GM12891 (cell line): ENCODE data around the gene SERTAD1.
A peak's percentile ranks its signal among the peaks of the same experiment; 100 is the strongest.

Source experiments
- DNase-seq: peaks from one replicate; pipeline ENCODE4 v3.0.0; 2011; ENCODE audit warnings: low spot score; ENCODE audit not compliant: insufficient read length
- FAIRE-seq: peaks from 2 replicates; lab custom pipeline; 2011; peaks lifted over from hg19 to GRCh38; lab: Jason Lieb, UNC
- PAX5 ChIP-seq: IDR thresholded peaks from 2 replicates; pipeline ENCODE4 v1.6.1; 2011; ENCODE audit warnings: low read length, moderate library complexity, mild to moderate bottlenecking; ENCODE audit not compliant: insufficient read depth, severe bottlenecking
- POLR2A ChIP-seq: IDR thresholded peaks from 2 replicates; pipeline ENCODE4 v1.6.1; 2011; ENCODE audit warnings: low read depth, low read length, control low read depth
- POLR2AphosphoS5 ChIP-seq: IDR thresholded peaks from 2 replicates; pipeline ENCODE4 v1.6.1; 2011; ENCODE audit warnings: low read depth, low read length, control low read depth
- POU2F2 ChIP-seq: IDR thresholded peaks from 2 replicates; pipeline ENCODE4 v1.6.1; 2011; ENCODE audit warnings: low read depth, mild to moderate bottlenecking, control low read depth, low read length, moderate library complexity
- SPI1 ChIP-seq: IDR thresholded peaks from 2 replicates; pipeline ENCODE4 v1.6.1; 2011; ENCODE audit warnings: low read depth, low read length, control low read depth
- TAF1 ChIP-seq: IDR thresholded peaks from 2 replicates; pipeline ENCODE4 v1.6.1; 2011; ENCODE audit warnings: low read depth, low read length, control low read depth

Gene SERTAD1

DNA sequence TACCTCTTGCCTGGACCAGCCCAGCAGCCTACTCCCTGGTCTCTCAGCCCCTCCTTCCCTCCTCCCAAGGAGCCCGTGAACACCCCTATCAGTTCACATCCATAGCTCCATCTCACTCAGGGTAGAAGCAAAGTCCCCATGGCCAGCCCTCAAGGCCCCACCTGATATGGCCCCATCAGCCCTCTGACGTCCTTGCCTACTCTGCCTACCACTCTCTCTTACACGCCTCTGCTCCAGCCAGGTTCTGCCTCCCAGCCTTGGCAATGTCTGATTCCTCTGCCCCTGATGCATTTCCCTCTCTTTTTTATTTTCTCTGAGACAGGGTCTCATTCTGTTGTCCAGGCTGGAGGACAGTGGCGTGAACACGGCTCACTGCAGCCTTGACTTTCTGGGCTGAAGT is 26.2 kb upstream of the SERTAD1 start:
- no peak for FAIRE-seq
- no peak for DNase-seq
- TF ChIP-seq POU2F2 (no peak), TAF1 (no peak), PAX5 (no peak), POLR2A (no peak), SPI1 (no peak), POLR2AphosphoS5 (no peak)

DNA sequence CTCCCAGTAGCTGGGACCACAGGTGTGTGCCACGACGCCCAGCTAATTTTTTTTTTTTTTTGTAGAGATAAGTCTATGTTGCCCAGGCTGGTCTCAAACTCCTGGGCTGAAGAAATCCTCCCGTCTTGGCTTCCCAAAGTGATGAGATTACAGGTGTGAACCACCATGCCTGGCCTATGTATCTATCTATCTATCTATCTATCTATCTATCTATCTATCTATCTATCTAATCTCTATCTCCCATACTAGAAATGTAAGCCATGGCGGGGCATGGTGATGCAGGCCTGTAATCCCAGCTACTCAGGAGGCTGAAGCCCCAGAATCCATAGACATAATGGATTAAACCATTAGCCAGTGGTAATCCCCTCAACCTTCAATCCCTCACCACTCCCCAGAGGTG is 24.9 kb upstream of the SERTAD1 start:
- FAIRE-seq, result no peak
- no peak for DNase-seq
- TF ChIP-seq SPI1 (no peak), PAX5 (no peak), TAF1 (no peak), POLR2AphosphoS5 (no peak), POU2F2 (no peak), POLR2A (no peak)

DNA sequence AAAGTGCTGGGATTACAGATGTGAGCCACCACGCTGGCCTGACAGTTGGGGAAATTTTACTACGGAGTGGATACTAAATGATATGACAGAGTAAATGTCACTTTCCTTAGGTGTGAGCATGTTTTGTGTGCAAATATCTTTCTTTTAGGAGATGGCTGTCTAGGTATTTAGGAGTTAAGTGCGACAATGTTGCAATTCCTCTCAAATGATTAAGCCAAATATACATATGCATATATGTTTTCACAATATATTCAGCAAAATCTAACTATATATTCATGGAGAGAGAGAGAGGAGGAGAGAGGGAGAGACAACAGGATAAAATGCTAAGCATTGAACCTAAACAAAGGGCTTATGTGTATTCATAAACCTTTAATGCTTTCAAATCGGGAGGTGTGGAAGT is 23.7 kb upstream of the SERTAD1 start:
- no peak for TF ChIP-seq POU2F2
- no peak for TF ChIP-seq TAF1
- TF ChIP-seq SPI1, result no peak
- no peak for TF ChIP-seq PAX5
- TF ChIP-seq POLR2A, result no peak
- TF ChIP-seq POLR2AphosphoS5, result no peak
- no peak for FAIRE-seq

DNA sequence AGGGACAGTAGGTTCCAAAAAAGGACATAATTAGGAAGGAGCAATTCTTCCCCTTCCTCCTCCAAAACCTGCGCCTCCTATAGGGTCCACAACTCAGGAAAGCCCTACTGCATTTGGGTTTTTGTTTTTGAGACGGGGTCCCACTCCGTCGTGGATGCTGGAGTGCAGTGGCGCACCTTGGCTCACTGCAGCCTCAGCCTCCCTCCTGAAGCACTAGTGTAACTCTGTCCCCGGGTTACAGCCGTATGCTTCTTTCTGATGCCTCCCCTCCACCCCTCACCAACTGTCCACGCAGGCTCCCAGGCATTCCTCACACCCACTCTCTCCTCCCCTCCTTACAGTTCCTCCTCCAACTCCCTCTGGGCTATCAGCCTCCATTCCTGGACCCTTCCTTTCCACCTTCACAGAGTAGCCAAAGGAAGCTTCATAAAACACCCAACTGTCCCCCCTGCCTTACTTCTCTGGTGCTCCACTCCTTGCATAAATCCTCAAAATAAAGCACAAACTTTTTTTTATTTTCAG is 20.5 kb upstream of the SERTAD1 start:
- DNase-seq (no peak), FAIRE-seq (no peak)
- no peak for TF ChIP-seq POLR2AphosphoS5
- TF ChIP-seq TAF1, result no peak
- no peak for TF ChIP-seq PAX5
- no peak for TF ChIP-seq POU2F2

More for the DNA sequence above, 23.7 kb upstream of the SERTAD1 start:
- no peak for DNase-seq

DNA sequence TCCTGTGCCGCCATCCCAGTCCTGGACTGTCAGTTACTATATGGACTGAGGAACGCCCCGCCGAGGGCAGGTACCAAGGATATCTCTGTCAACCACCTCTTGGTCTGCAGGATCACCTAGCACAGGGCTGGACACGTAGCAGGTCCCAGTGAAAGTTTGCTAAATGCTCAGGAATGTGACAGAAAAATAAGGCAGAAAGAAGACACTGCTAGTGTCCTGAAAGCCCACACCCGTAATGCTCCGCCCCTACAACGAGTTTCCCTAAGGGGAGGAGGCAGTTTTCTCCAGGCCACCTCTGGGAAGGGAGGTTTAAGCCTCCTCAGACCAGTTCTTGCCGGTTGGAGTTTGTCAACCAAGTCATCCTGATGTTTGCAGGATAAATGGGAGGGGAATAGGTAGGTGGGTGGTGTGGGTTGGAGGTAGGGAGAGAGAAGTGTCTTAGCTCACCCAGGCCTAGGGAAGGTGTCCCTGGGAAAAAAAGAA is 20.0 kb upstream of the SERTAD1 start:
- DNase-seq (no peak), FAIRE-seq (no peak)
- TF ChIP-seq POU2F2 (no peak), SPI1 (no peak), POLR2A (no peak), TAF1 (no peak), POLR2AphosphoS5 (no peak), PAX5 (no peak)

DNA sequence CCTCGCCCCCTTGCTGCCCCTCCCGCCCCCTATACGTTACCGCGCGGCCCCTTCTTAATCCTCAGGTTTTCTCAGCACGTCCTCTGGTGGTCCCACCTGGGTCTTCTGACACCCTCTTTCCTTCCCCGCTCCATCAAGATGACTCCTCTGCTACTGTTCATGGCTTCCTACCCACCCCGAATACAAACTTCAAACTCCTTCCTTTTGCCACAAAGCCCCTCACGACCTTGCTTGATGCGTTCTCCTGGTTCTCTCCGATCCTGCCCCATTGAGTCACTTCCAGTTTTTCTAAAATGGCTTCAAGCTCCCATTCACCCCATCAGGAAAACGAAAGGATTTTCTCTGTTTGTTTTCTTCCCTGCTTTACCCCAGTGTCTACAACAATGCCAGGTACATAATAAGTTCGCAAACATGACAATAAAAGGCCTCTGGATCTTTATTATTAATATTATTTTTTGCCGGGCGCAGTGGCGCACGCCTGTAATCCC is 19.1 kb upstream of the SERTAD1 start:
- FAIRE-seq (no peak), DNase-seq (no peak)
- TF ChIP-seq PAX5, result no peak
- no peak for TF ChIP-seq POU2F2
- TF ChIP-seq TAF1, result no peak
- no peak for TF ChIP-seq SPI1
- no peak for TF ChIP-seq POLR2AphosphoS5

DNA sequence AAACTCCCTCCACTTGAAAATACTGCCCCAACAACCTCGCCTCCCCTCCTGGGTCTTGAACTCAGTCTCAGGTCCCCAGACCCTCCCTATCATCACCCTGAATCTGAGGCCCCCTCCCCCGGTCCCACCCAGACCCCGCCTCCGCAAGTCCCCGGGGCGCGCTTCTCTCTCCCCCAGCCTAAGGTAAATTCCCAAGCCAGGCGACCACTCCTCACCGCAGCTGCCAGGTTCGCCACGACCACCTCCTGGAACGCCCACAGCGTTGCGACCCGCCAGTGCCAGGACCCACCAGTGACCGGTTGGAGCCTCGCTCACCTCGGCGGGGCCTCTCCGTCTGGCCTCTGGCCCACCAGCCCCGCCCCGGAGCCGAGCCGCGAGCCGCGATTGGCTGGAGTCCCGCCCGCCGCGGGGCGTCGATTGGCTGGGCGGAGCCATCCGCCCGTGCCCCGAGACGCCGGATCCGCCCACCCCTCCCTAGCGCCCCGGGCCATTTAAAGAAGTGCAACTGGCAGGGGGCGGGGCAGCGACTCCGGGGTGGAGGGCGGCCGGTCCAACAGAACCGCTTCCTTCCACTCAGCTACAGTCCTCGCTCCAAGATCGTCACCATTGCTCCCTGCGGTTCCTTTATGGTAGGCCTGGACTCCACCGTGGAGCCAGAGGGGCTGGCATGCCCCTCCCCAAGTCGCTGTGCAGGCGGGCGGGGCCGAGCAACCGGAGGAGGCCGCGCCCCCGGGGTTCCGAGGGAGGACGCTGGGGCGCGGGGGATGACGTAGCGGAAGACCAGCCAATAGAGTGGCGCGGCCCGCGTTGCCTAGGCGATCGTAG is 18.4 kb upstream of the SERTAD1 start, which contains the start of gene SERTAD3:
SERTAD3 (minus strand) TSS at position 336 of the 825 bp plus-strand sequence. CDS start 2,255 bp downstream, outside the sequence.
- DNase-seq (peak; percentile 93), FAIRE-seq (peak; percentile 94)
- TF ChIP-seq POLR2AphosphoS5 (peak; percentile 77), PAX5 (no peak), POLR2A (peak; percentile 64), POU2F2 (no peak), SPI1 (peak; percentile 24; the same call in 1 of the 2 replicates), TAF1 (peak; percentile 63)

DNA sequence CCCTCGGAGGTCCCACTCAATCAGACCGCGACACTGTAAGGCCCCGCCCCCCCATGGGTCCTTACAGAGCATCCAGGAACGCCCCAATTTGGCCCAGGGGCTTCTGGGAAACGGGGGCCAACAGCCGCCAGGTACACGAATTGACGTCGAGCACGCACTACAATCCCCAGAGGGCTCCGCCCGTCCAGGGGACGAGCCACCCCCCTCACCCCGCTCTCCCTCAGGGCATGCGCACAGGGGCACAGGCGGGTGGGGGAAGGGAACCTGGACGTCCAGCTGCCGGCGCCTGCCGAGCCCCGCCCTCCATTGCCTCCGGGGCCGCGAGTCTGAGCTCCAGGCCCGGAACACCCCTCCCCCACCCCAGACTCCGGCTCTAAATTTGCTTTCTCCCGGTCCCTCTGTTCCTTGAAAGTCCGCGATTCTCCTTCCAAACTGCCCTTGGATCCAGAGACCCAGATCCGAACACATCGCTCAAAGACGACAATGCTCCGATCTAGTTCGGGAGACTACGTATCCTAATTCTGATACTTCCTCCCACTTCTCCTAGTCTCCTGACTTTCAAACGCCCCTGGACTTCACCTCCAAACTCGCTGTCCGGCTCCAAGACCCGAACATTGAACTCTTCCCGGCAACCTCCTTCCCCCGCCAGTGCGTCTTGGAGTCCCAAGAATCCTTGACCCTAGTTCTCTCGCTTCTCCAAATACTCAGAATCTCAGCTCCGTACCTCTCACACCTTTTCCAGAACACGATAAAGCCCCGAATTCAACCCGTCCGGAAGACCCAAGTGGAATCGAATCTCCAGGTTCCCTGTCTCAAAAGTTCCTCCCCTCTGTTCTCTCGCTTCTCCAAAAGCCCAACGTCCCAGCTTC is 17.6 kb upstream of the SERTAD1 start:
- FAIRE-seq (peak; percentile 96), DNase-seq (peak; percentile 96)
- no peak for TF ChIP-seq SPI1
- TF ChIP-seq TAF1, result peak; percentile 25; the same call in 1 of the 2 replicates
- no peak for TF ChIP-seq POLR2A
- TF ChIP-seq POU2F2, result peak; percentile 67; the same call in 1 of the 2 replicates
- TF ChIP-seq POLR2AphosphoS5, result 0 out of 2 replicates have a peak, but pooled peaks have one; percentile 59
- TF ChIP-seq PAX5, result no peak
